SU-DHL-6 (cell line): ENCODE measurements around the gene CCDC167.

Experiments used
- H2AFZ ChIP-seq: fragments of 200-600 bp; sonication (generic); 2 replicates; pipeline ENCODE4 v1.6.1; 2014; ENCODE audit warnings: low read depth, mild to moderate bottlenecking, moderate library complexity, mixed read lengths, antibody characterized with exemption, low read length; ENCODE audit not compliant: severe bottlenecking
- H3F3A ChIP-seq: fragments of 200-600 bp; shearing (Covaris generic); 2 replicates; pipeline ENCODE4 v1.6.0; 2016; ENCODE audit warnings: antibody characterized with exemption, mild to moderate bottlenecking; ENCODE audit not compliant: insufficient read depth
- H3K27ac ChIP-seq: fragments of 200-600 bp; sonication (generic); 2 replicates; pipeline ENCODE4 v1.5.1; 2016; ENCODE audit warnings: low read depth, mild to moderate bottlenecking, low read length, moderate library complexity, mixed read lengths
- H3K27me3 ChIP-seq: fragments of 200-600 bp; sonication (generic), shearing (Covaris generic); 2 replicates; pipeline ENCODE4 v1.6.0; 2014; ENCODE audit warnings: mild to moderate bottlenecking, low read length
- H3K36me3 ChIP-seq: fragments of 200-600 bp; sonication (generic); 2 replicates; pipeline ENCODE4 v1.6.1; 2014; ENCODE audit warnings: mild to moderate bottlenecking, low read length, mixed read lengths
- H3K4me2 ChIP-seq: fragments of 300-600, 200-600 bp; shearing (Covaris generic), sonication (generic); 2 replicates; pipeline ENCODE4 v1.6.0; 2014; ENCODE audit warnings: low read length, low read depth, mild to moderate bottlenecking; ENCODE audit not compliant: poor library complexity, severe bottlenecking
- H3K4me3 ChIP-seq: fragments of 200-600 bp; sonication (generic); 2 replicates; pipeline ENCODE4 v1.5.1; 2014; ENCODE audit warnings: antibody characterized with exemption, low read length, mild to moderate bottlenecking, mixed read lengths; ENCODE audit not compliant: insufficient read depth, poor library complexity, severe bottlenecking
- H3K79me2 ChIP-seq: fragments of 200-600 bp; sonication (generic); 2 replicates; pipeline ENCODE4 v1.6.1; 2014; ENCODE audit warnings: mild to moderate bottlenecking, low read length, moderate library complexity; ENCODE audit not compliant: insufficient read depth
- H3K9ac ChIP-seq: fragments of 200-600 bp; sonication (generic); 2 replicates; pipeline ENCODE4 v1.7.0; 2014; ENCODE audit warnings: mild to moderate bottlenecking, low read length
- H3K9me2 ChIP-seq: fragments of 200-600 bp; sonication (generic); replicated peaks from 2 replicates; pipeline ENCODE4 v1.6.1; 2014; ENCODE audit warnings: low read length; ENCODE audit not compliant: insufficient read depth
- H3K9me3 ChIP-seq: fragments of 200-600 bp; sonication (generic); 2 replicates; pipeline ENCODE4 v1.6.1; 2014; ENCODE audit warnings: low read length, mixed read lengths; ENCODE audit not compliant: insufficient read depth
- H4K20me1 ChIP-seq: fragments of 200-600 bp; sonication (generic); 2 replicates; pipeline ENCODE4 v1.6.1; 2014; ENCODE audit warnings: low read depth, mild to moderate bottlenecking, antibody characterized with exemption, low read length, moderate library complexity, mixed read lengths
- EZH2phosphoT487 ChIP-seq: fragments of 200-600 bp; sonication (generic), shearing (Covaris generic); conservative IDR thresholded peaks from 2 replicates; pipeline ENCODE4 v1.6.1; 2018; ENCODE audit warnings: mild to moderate bottlenecking, antibody characterized with exemption, low read length, moderate library complexity, mixed read lengths
- TF ChIP-seq, protein P1 (sequence below): fragments of 200-600 bp; sonication (generic); IDR thresholded peaks from one replicate; pipeline ENCODE4 v1.5.1; 2017; ENCODE audit warnings: antibody characterized with exemption, mild to moderate bottlenecking, low read length, moderate library complexity; ENCODE audit not compliant: insufficient read depth, poor library complexity, severe bottlenecking

CCDC167 gene

DNA sequence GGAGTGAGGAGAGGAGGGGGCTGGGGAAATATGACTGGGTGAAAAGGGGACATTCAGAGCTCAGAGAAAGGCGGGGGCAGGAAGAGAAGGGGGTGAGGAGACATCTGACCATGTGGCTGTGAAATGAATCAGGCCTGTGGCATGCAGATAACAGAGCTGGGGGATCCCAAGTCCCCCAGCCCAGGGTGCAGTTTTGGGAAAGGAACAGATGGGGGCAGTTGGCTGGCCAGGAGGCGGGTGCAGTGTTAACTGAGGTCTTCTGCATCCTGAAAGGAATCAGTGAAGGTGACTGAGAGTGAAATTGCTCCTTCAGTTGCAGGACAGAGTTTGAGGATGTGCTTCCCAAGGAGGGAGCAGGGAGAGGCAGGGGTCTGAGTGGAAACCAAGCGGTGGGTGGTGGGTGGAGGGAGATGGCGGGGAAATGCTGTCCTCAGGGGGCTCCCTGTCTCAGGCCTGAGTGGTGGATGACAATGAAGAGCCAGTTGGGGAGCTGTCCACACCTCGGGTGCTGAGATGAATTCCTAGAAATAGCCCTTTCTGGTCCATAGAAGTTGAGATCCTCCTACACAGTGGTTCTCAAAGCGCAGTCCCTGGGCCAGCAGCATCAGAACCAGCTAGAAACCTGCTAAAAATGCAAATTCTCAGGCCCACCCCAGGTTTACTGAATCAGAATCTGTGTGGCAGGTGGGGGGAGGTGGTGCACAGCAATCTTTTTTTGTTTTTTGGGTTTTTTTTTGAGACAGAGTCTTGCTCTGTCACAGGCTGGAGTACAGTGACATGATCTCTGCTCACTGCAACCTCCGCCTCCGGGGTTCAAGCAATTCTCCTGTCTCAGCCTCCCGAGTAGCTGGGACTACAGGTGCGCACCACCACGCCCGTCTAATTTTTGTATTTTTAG, 26.0 kb upstream of the CCDC167 start:
- Histone ChIP-seq H3K27me3 (no peaks in the 10 kb centered on the region), H3K4me3 (no peak overlapping the region), H3K27ac (no peak overlapping the region), H3K4me2 (no peak overlapping the region), H3K36me3 (no peaks in the 10 kb centered on the region), H3K9me3 (no peaks in the 10 kb centered on the region), H3K9ac (no peak overlapping the region), H4K20me1 (no peaks in the 10 kb centered on the region), H3K9me2 (no peaks in the 10 kb centered on the region), H3K79me2 (no peaks in the 10 kb centered on the region), H2AFZ (no peak overlapping the region), H3F3A (no peaks in the 10 kb centered on the region)
- no peak for TF ChIP-seq EZH2phosphoT487
- TF ChIP-seq, protein P1, sequence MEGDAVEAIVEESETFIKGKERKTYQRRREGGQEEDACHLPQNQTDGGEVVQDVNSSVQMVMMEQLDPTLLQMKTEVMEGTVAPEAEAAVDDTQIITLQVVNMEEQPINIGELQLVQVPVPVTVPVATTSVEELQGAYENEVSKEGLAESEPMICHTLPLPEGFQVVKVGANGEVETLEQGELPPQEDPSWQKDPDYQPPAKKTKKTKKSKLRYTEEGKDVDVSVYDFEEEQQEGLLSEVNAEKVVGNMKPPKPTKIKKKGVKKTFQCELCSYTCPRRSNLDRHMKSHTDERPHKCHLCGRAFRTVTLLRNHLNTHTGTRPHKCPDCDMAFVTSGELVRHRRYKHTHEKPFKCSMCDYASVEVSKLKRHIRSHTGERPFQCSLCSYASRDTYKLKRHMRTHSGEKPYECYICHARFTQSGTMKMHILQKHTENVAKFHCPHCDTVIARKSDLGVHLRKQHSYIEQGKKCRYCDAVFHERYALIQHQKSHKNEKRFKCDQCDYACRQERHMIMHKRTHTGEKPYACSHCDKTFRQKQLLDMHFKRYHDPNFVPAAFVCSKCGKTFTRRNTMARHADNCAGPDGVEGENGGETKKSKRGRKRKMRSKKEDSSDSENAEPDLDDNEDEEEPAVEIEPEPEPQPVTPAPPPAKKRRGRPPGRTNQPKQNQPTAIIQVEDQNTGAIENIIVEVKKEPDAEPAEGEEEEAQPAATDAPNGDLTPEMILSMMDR, result no peak

GRCh38 chr6:37524970-37525318, 25.3 kb upstream of the CCDC167 start:
- H3K9ac ChIP-seq, result no peak overlapping the region
- no peaks in the 10 kb centered on the region for H3K36me3 ChIP-seq
- TF ChIP-seq, protein P1, result no peak
- no peak for TF ChIP-seq EZH2phosphoT487
- H3K4me3 ChIP-seq, result no peak overlapping the region
- no peak overlapping the region for H3K4me2 ChIP-seq
- H3F3A ChIP-seq, result no peaks in the 10 kb centered on the region
- H3K27me3 ChIP-seq, result no peaks in the 10 kb centered on the region
- no peaks in the 10 kb centered on the region for H3K79me2 ChIP-seq
- no peak overlapping the region for H3K27ac ChIP-seq
- no peaks in the 10 kb centered on the region for H3K9me2 ChIP-seq
- no peak overlapping the region for H2AFZ ChIP-seq
- no peaks in the 10 kb centered on the region for H3K9me3 ChIP-seq
- H4K20me1 ChIP-seq, result no peaks in the 10 kb centered on the region

DNA sequence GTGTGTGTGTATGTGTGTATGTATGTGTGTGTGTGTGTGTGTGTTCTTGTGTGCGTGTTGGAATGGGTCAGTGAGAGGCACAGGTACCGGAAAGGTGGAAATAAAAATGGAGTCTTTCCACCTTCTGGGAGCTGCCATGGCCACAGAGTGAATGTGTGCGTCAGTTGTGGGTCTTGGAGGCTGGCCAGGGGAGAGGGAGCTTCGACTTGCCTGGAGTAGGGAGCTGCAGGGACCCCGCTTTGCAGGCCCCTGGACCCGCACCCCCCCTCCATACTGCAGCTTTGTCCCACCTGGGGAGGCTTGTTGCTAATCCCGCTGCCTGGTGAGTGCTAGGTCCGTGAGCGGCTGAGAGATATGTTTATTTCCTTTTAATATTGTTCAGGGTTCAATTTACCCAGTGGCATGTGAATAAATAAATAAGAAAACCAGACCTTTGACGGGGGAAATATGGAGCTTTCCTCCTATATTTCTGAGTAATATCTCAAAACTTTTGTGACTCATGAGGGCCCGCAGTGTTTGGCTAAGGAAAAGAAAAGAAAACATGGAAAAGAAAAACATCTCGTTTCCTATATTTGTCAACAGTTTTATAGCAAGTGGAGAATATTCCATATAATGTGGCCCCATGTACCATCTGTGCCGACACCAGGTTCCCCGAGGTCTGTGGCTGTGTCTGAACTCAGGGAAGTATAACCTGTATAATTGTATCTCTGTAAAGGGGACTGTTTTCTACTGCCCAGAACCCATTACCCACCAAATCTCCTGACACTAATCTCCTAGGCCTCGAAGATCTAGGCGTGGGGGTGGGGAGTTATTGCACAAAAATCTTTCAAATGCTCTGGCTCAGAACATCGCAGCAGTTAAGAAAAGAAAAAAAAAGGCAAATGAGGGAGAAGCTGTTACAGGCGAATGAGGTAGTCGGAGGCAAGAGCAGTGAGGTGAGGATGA, 24.6 kb upstream of the CCDC167 start:
- H3K9me3 ChIP-seq, result no peaks in the 10 kb centered on the region
- no peaks in the 10 kb centered on the region for H3K27me3 ChIP-seq
- no peaks in the 10 kb centered on the region for H3F3A ChIP-seq
- H4K20me1 ChIP-seq, result no peaks in the 10 kb centered on the region
- TF ChIP-seq, protein P1, result no peak
- TF ChIP-seq EZH2phosphoT487, result no peak
- H2AFZ ChIP-seq, result no peak overlapping the region
- H3K4me3 ChIP-seq, result no peak overlapping the region
- H3K9ac ChIP-seq, result no peak overlapping the region
- no peak overlapping the region for H3K4me2 ChIP-seq
- no peaks in the 10 kb centered on the region for H3K79me2 ChIP-seq
- no peaks in the 10 kb centered on the region for H3K9me2 ChIP-seq
- H3K36me3 ChIP-seq, result no peaks in the 10 kb centered on the region
- no peak overlapping the region for H3K27ac ChIP-seq
